ENCODE results near the gene CRIP1.

Gene CRIP1

GRCh38 chr14:105496831-105497591, 10.3 kb downstream of the CRIP1 start:
- WGBS = 97% methylated on average over 32 of the region's 32 CpGs
- Histone ChIP-seq H3K4me3 (ENCODE audit: insufficient read depth in 1 of 2, low read depth in 1 of 2, low read length in 2 of 2) (no peak overlapping the region), H2AFZ (ENCODE audit: low read depth, low read length) (no peak overlapping the region), H4K91ac (ENCODE audit: low read length) (no peak overlapping the region), H3K23ac (ENCODE audit: low read length in 2 of 2) (no peak overlapping the region), H3K36me3 (ENCODE audit: control insufficient read depth in 1 of 2, insufficient read depth in 2 of 2, low read depth in 1 of 2, low read length in 2 of 2) (peaks cover 0 to 18% of the 10 kb centered on the region in 2 experiments), H2BK5ac (ENCODE audit: low read depth, low read length, poor library complexity, severe bottlenecking) (no peak overlapping the region), H3K9ac (ENCODE audit: low read length) (no peak overlapping the region), H3K4ac (ENCODE audit: low read depth in 1 of 2, low read length in 2 of 2) (no peak overlapping the region), H2BK15ac (ENCODE audit: low read depth, poor library complexity, severe bottlenecking) (no peak overlapping the region), H3K79me1 (replicated peaks; ENCODE audit: low read length, poor library complexity, severe bottlenecking) (no peaks in the 10 kb centered on the region), H3K27ac (ENCODE audit: low read length, poor library complexity, severe bottlenecking) (no peak overlapping the region), H2AK5ac (ENCODE audit: low read length, severe bottlenecking) (no peak overlapping the region), H2BK12ac (ENCODE audit: low read length in 2 of 2) (no peak overlapping the region), H4K8ac (ENCODE audit: low read length) (no peak overlapping the region), H3K14ac (ENCODE audit: low read length in 2 of 2) (no peak overlapping the region), H3K18ac (ENCODE audit: low read depth in 1 of 2, low read length in 2 of 2) (no peak overlapping the region), H2BK120ac (ENCODE audit: low read depth, low read length) (no peak overlapping the region), H3K9me3 (ENCODE audit: control insufficient read depth, low read length) (no peaks in the 10 kb centered on the region), H3K4me1 (ENCODE audit: control insufficient read depth, insufficient read depth, low read depth, low read length) (peaks cover 2% of the 10 kb centered on the region), H3K4me2 (ENCODE audit: low read length, poor library complexity, severe bottlenecking) (no peak overlapping the region), H3K27me3 (ENCODE audit: control insufficient read depth in 1 of 2, insufficient read depth in 1 of 2, low read length in 2 of 2) (no peaks in the 10 kb centered on the region)
- no peak for DNase-seq

- Histone ChIP-seq H2BK12ac (ENCODE audit: low read length in 2 of 2) (no peak overlapping the region), H3K14ac (ENCODE audit: low read length in 2 of 2) (no peak overlapping the region), H2BK5ac (ENCODE audit: low read depth, low read length, poor library complexity, severe bottlenecking) (no peak overlapping the region), H3K4me3 (ENCODE audit: insufficient read depth in 1 of 2, low read depth in 1 of 2, low read length in 2 of 2) (peak overlapping the region in 1 of 2 experiments; percentile 14), H3K27me3 (ENCODE audit: control insufficient read depth in 1 of 2, insufficient read depth in 1 of 2, low read length in 2 of 2) (no peaks in the 10 kb centered on the region), H3K4me2 (ENCODE audit: low read length, poor library complexity, severe bottlenecking) (no peak overlapping the region), H3K79me1 (replicated peaks; ENCODE audit: low read length, poor library complexity, severe bottlenecking) (no peaks in the 10 kb centered on the region), H2BK120ac (ENCODE audit: low read depth, low read length) (no peak overlapping the region), H2AK5ac (ENCODE audit: low read length, severe bottlenecking) (no peak overlapping the region), H3K4ac (ENCODE audit: low read depth in 1 of 2, low read length in 2 of 2) (no peak overlapping the region), H4K91ac (ENCODE audit: low read length) (no peak overlapping the region), H4K8ac (ENCODE audit: low read length) (no peak overlapping the region), H3K23ac (ENCODE audit: low read length in 2 of 2) (no peak overlapping the region), H3K27ac (ENCODE audit: low read length, poor library complexity, severe bottlenecking) (no peak overlapping the region), H3K9me3 (ENCODE audit: control insufficient read depth, low read length) (no peaks in the 10 kb centered on the region), H3K18ac (ENCODE audit: low read depth in 1 of 2, low read length in 2 of 2) (no peak overlapping the region), H3K36me3 (ENCODE audit: control insufficient read depth in 1 of 2, insufficient read depth in 2 of 2, low read depth in 1 of 2, low read length in 2 of 2) (peaks cover 0 to 9% of the 10 kb centered on the region in 2 experiments), H3K4me1 (ENCODE audit: control insufficient read depth, insufficient read depth, low read depth, low read length) (no peaks in the 10 kb centered on the region), H3K9ac (ENCODE audit: low read length) (no peak overlapping the region), H2BK15ac (ENCODE audit: low read depth, poor library complexity, severe bottlenecking) (no peak overlapping the region), H2AFZ (ENCODE audit: low read depth, low read length) (no peak overlapping the region)
- 95% methylated on average over 31 of the region's 31 CpGs for WGBS
- DNase-seq = no peak
Observed at GRCh38 chr14:105497671-105498429, 11.2 kb downstream of the CRIP1 start.

- H3K27me3 ChIP-seq (ENCODE audit: control insufficient read depth in 1 of 2, insufficient read depth in 1 of 2, low read length in 2 of 2) = no peaks in the 10 kb centered on the region
- H2BK12ac ChIP-seq (ENCODE audit: low read length in 2 of 2) = no peak overlapping the region
- no peak overlapping the region for H3K18ac ChIP-seq (ENCODE audit: low read depth in 1 of 2, low read length in 2 of 2)
- WGBS = 87% methylated on average over 36 of the region's 36 CpGs
- H3K9ac ChIP-seq (ENCODE audit: low read length) = no peak overlapping the region
- H3K4me2 ChIP-seq (ENCODE audit: low read length, poor library complexity, severe bottlenecking) = no peak overlapping the region
- no peaks in the 10 kb centered on the region for H3K79me1 ChIP-seq (replicated peaks; ENCODE audit: low read length, poor library complexity, severe bottlenecking)
- no peak overlapping the region for H2BK15ac ChIP-seq (ENCODE audit: low read depth, poor library complexity, severe bottlenecking)
- H2AFZ ChIP-seq (ENCODE audit: low read depth, low read length) = no peak overlapping the region
- H3K36me3 ChIP-seq (ENCODE audit: control insufficient read depth in 1 of 2, insufficient read depth in 2 of 2, low read depth in 1 of 2, low read length in 2 of 2) = peaks cover 0 to 9% of the 10 kb centered on the region in 2 experiments
- H3K23ac ChIP-seq (ENCODE audit: low read length in 2 of 2) = no peak overlapping the region
- no peak overlapping the region for H3K14ac ChIP-seq (ENCODE audit: low read length in 2 of 2)
- H3K4ac ChIP-seq (ENCODE audit: low read depth in 1 of 2, low read length in 2 of 2) = no peak overlapping the region
- H2BK5ac ChIP-seq (ENCODE audit: low read depth, low read length, poor library complexity, severe bottlenecking) = no peak overlapping the region
- H2AK5ac ChIP-seq (ENCODE audit: low read length, severe bottlenecking) = no peak overlapping the region
- H4K8ac ChIP-seq (ENCODE audit: low read length) = no peak overlapping the region
- no peaks in the 10 kb centered on the region for H3K9me3 ChIP-seq (ENCODE audit: control insufficient read depth, low read length)
- no peaks in the 10 kb centered on the region for H3K4me1 ChIP-seq (ENCODE audit: control insufficient read depth, insufficient read depth, low read depth, low read length)
- H2BK120ac ChIP-seq (ENCODE audit: low read depth, low read length) = no peak overlapping the region
- no peak overlapping the region for H3K27ac ChIP-seq (ENCODE audit: low read length, poor library complexity, severe bottlenecking)
- no peak overlapping the region for H3K4me3 ChIP-seq (ENCODE audit: insufficient read depth in 1 of 2, low read depth in 1 of 2, low read length in 2 of 2)
- H4K91ac ChIP-seq (ENCODE audit: low read length) = no peak overlapping the region
- DNase-seq = no peak
Observed at GRCh38 chr14:105498430-105499255, 12.0 kb downstream of the CRIP1 start.

Data from mesenchymal stem cell (in vitro differentiated cells and primary cell).